ENCODE measurements around the gene OXER1.

DNA sequence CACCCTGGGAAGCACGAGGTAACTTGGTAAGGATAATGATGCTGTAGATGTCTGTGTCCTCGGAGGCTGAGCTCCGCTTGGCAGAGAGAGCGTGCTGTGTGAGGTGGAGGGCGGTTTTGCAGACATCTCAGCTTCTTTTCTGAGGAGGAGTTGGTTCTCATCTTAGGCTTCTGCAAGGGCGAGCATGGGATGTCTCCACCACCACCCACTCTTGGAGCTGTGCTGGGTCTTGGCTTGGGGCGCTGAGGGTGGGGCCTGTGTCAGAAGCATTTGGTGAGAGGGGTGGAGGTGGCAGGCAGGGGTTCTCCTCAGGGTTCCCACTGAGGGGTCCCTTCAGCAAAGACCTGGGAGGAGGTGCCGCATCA is 9.2 kb downstream of the OXER1 start:
- TF ChIP-seq, protein P1, sequence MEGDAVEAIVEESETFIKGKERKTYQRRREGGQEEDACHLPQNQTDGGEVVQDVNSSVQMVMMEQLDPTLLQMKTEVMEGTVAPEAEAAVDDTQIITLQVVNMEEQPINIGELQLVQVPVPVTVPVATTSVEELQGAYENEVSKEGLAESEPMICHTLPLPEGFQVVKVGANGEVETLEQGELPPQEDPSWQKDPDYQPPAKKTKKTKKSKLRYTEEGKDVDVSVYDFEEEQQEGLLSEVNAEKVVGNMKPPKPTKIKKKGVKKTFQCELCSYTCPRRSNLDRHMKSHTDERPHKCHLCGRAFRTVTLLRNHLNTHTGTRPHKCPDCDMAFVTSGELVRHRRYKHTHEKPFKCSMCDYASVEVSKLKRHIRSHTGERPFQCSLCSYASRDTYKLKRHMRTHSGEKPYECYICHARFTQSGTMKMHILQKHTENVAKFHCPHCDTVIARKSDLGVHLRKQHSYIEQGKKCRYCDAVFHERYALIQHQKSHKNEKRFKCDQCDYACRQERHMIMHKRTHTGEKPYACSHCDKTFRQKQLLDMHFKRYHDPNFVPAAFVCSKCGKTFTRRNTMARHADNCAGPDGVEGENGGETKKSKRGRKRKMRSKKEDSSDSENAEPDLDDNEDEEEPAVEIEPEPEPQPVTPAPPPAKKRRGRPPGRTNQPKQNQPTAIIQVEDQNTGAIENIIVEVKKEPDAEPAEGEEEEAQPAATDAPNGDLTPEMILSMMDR (IDR thresholded peaks at IDR 0.05; ENCODE audit: low read depth, low read length, poor library complexity, severe bottlenecking): no peak
- TF ChIP-seq EZH2phosphoT487 (IDR thresholded peaks at IDR 0.05; ENCODE audit: borderline replicate concordance, low read length): no peak
